ENCODE data around the gene ZNF181. TPM values are rescaled to one million over a fixed set of nuclear protein-coding genes. Genes with fewer than 3 reads are reported as not detected.

Gene ZNF181
- total RNA-seq, 2 experiments from 2014 or later: 2.0 to 2.9 TPM

- Mint-ChIP-seq H3K36me3 (ENCODE audit: low read depth) (peaks cover 6% of the 10 kb centered on the region), H3K27ac (no peak overlapping the region), H3K4me1 (ENCODE audit: low read depth) (no peaks in the 10 kb centered on the region), H3K9me3 (no peaks in the 10 kb centered on the region), H3K27me3 (no peaks in the 10 kb centered on the region), H3K4me3 (no peak overlapping the region)
- no peak for ATAC-seq (ENCODE audit: poor library complexity)
- ChIA-PET CTCF (no interaction called here), POLR2A (no interaction called here)
- H3K9me3 ChIP-seq (ENCODE audit: control insufficient read depth in 1 of 2, insufficient read depth in 1 of 2, low read length in 2 of 2): no peaks in the 10 kb centered on the region
- TF ChIP-seq CTCF (IDR thresholded peaks at IDR 0.05): no peak
- intact Hi-C loops (cut with DNase I, micrococcal nuclease): no loop called here
- DNase-seq: no peak
- no peaks in the 10 kb centered on the region for H3K36me3 ChIP-seq (ENCODE audit: insufficient read depth, low read length)
- no peak overlapping the region for H3K4me3 ChIP-seq (ENCODE audit: low read length)
- H3K4me1 ChIP-seq (ENCODE audit: insufficient read depth, low read length): no peaks in the 10 kb centered on the region
- no peaks in the 10 kb centered on the region for H3K27me3 ChIP-seq (ENCODE audit: control insufficient read depth in 1 of 2, insufficient read depth in 2 of 2, low read length in 2 of 2)
- no peak overlapping the region for H3K27ac ChIP-seq (ENCODE audit: low read depth in 1 of 2, low read length in 2 of 2)
These were observed 53.2 kb downstream of the ZNF181 start for GRCh38 chr19:34787059-34787824.

GRCh38 chr19:34788074-34788473 is 54.0 kb downstream of the ZNF181 start:
- H3K4me3 ChIP-seq (ENCODE audit: low read length): no peak overlapping the region
- no peak overlapping the region for H3K27ac Mint-ChIP-seq
- H3K27me3 ChIP-seq (ENCODE audit: control insufficient read depth in 1 of 2, insufficient read depth in 2 of 2, low read length in 2 of 2): no peaks in the 10 kb centered on the region
- H3K4me1 Mint-ChIP-seq (ENCODE audit: low read depth): peaks cover 4% of the 10 kb centered on the region
- no peak overlapping the region for H3K27ac ChIP-seq (ENCODE audit: low read depth in 1 of 2, low read length in 2 of 2)
- POLR2A ChIA-PET: no interaction called here
- DNase-seq: no peak
- CTCF ChIA-PET: no interaction called here
- intact Hi-C loops (cut with DNase I, micrococcal nuclease): no loop called here
- H3K36me3 Mint-ChIP-seq (ENCODE audit: low read depth): peaks cover 6% of the 10 kb centered on the region
- no peaks in the 10 kb centered on the region for H3K27me3 Mint-ChIP-seq
- H3K36me3 ChIP-seq (ENCODE audit: insufficient read depth, low read length): no peaks in the 10 kb centered on the region
- H3K4me3 Mint-ChIP-seq: no peak overlapping the region
- TF ChIP-seq CTCF (IDR thresholded peaks at IDR 0.05): no peak
- no peaks in the 10 kb centered on the region for H3K9me3 Mint-ChIP-seq
- peaks cover 0 to 4% of the 10 kb centered on the region in 2 experiments for H3K9me3 ChIP-seq (ENCODE audit: control insufficient read depth in 1 of 2, insufficient read depth in 1 of 2, low read length in 2 of 2)
- no peaks in the 10 kb centered on the region for H3K4me1 ChIP-seq (ENCODE audit: insufficient read depth, low read length)
- no peak for ATAC-seq (ENCODE audit: poor library complexity)

GRCh38 chr19:34793565-34793964 is 59.5 kb downstream of the ZNF181 start:
- Histone ChIP-seq H3K9me3 (ENCODE audit: control insufficient read depth in 1 of 2, insufficient read depth in 1 of 2, low read length in 2 of 2) (peaks cover 0 to 4% of the 10 kb centered on the region in 2 experiments), H3K4me3 (ENCODE audit: low read length) (no peak overlapping the region), H3K4me1 (ENCODE audit: insufficient read depth, low read length) (no peaks in the 10 kb centered on the region), H3K27me3 (ENCODE audit: control insufficient read depth in 1 of 2, insufficient read depth in 2 of 2, low read length in 2 of 2) (no peaks in the 10 kb centered on the region), H3K36me3 (ENCODE audit: insufficient read depth, low read length) (no peaks in the 10 kb centered on the region), H3K27ac (ENCODE audit: low read depth in 1 of 2, low read length in 2 of 2) (no peak overlapping the region)
- no peak for TF ChIP-seq CTCF (IDR thresholded peaks at IDR 0.05)
- peaks cover 12% of the 10 kb centered on the region for H3K36me3 Mint-ChIP-seq (ENCODE audit: low read depth)
- no peaks in the 10 kb centered on the region for H3K27me3 Mint-ChIP-seq
- H3K4me1 Mint-ChIP-seq (ENCODE audit: low read depth): peaks cover 22% of the 10 kb centered on the region
- ATAC-seq (ENCODE audit: poor library complexity) (no peak), DNase-seq (no peak)
- H3K9me3 Mint-ChIP-seq: peaks cover 7% of the 10 kb centered on the region
- H3K4me3 Mint-ChIP-seq: no peak overlapping the region
- ChIA-PET POLR2A (no interaction called here), CTCF (interaction anchor here (0.6 kb wide), 1 partner anchor 83 kb away, joined by 6 read pairs; no protein-coding TSS in a partner anchor)
- H3K27ac Mint-ChIP-seq: no peak overlapping the region
- intact Hi-C loops (cut with DNase I, micrococcal nuclease): no loop called here
